Measurements from ENCODE around the gene PBX4.

Gene PBX4

GRCh38 chr19:19562665-19563347, 55.7 kb downstream of the PBX4 start:
- no peak for TF ChIP-seq CTCF (IDR thresholded peaks at IDR 0.05; ENCODE audit: insufficient read depth, low read depth, low read length, missing control alignments)
- no peak overlapping the region for H3K4me3 ChIP-seq (ENCODE audit: low read depth, low read length)
- no peak for DNase-seq (ENCODE audit: low read depth)

GRCh38 chr19:19561946-19562664, 56.4 kb downstream of the PBX4 start:
- H3K4me3 ChIP-seq (ENCODE audit: low read depth, low read length), result no peak overlapping the region
- no peak for TF ChIP-seq CTCF (IDR thresholded peaks at IDR 0.05; ENCODE audit: insufficient read depth, low read depth, low read length, missing control alignments)
- no peak for DNase-seq (ENCODE audit: low read depth)

GRCh38 chr19:19559931-19560330, 58.6 kb downstream of the PBX4 start:
- TF ChIP-seq CTCF (IDR thresholded peaks at IDR 0.05; ENCODE audit: insufficient read depth, low read depth, low read length, missing control alignments), result no peak
- H3K4me3 ChIP-seq (ENCODE audit: low read depth, low read length), result no peak overlapping the region
- DNase-seq (ENCODE audit: low read depth), result no peak

GRCh38 chr19:19558636-19559035, 59.9 kb downstream of the PBX4 start:
- no peak for TF ChIP-seq CTCF (IDR thresholded peaks at IDR 0.05; ENCODE audit: insufficient read depth, low read depth, low read length, missing control alignments)
- H3K4me3 ChIP-seq (ENCODE audit: low read depth, low read length), result no peak overlapping the region
- DNase-seq (ENCODE audit: low read depth), result no peak

GRCh38 chr19:19558055-19558454, 60.4 kb downstream of the PBX4 start:
- DNase-seq (ENCODE audit: low read depth), result peak; percentile 59
- TF ChIP-seq CTCF (IDR thresholded peaks at IDR 0.05; ENCODE audit: insufficient read depth, low read depth, low read length, missing control alignments), result no peak
- H3K4me3 ChIP-seq (ENCODE audit: low read depth, low read length), result no peak overlapping the region

GRCh38 chr19:19554074-19555023, 64.1 kb downstream of the PBX4 start:
- peak; percentile 77 for TF ChIP-seq CTCF (IDR thresholded peaks at IDR 0.05; ENCODE audit: insufficient read depth, low read depth, low read length, missing control alignments)
- H3K4me3 ChIP-seq (ENCODE audit: low read depth, low read length), result no peak overlapping the region
- peak; percentile 64 for DNase-seq (ENCODE audit: low read depth)
